GM20431 (cell line): ENCODE data around the gene SH3BGRL3.

Experiments
- in situ Hi-C: fragments of 300-500 bp; cut with MseI, MboI; formaldehyde crosslinking; loops from one replicate; pipeline ENCODE4 v1.15.0; 2020; ENCODE audit warnings: low sequenced_read_pairs; ENCODE audit not compliant: unreplicated experiment

The SH3BGRL3 gene

DNA sequence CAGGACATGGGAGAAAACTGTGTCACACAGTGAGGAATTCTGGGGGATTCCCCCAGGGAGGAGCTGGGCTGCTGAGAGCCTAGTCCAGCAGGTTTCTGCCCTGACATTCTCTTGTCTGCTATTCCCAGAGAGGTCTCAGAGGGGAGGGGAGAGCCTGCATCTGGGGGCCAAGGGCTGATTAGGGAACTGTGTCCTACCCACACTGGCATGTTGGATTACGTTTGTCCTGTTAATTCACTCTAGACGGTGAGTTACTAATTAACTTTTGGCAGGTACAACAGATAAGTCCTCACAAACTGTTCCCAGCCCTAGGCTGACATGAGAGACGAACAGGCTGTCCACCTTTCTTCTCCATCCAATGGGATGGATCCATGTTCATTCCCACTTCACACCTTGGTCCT lies 2.6 kb upstream of the SH3BGRL3 start:
- in situ Hi-C loops = no loop called here

DNA sequence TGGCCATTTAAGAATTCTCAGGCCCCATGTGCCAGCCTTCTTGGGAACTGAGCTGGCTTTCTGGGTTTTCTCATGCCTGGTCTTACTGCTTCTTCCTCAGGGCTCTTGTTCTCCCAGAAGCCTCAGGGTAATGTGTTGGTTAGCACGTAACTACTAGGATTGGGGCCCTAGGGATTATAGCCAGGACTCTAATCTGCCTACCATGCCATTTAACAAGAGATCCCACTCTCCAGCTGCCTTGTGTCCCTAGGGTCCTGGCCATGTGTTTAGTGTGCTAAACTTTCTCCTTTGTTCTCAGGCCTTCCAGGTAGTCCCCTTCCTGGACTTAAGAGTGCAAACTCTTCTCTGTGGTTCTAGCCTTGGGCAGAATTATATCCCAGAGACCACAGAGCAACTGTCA lies 2.2 kb upstream of the SH3BGRL3 start:
- in situ Hi-C loops = no loop called here

DNA sequence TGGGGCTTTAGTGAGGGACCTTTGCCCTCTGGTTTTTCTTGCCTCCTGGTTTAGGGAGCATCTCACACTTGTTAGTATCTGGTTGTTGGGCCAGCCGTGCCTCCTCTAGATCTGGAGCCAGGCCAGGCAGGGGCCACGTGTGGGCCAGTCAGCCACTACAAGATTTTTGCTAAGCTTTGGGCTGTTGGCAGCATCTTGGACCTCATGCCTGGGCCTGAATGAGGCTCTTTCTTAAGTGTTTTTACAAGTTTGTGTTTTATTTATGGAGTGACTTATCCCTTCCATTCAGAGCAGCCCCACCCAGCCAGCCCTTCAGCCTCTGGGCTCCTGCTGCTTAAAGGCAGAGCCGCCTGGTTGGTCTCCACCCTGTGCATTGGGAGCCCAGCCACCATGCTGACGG lies 1.6 kb upstream of the SH3BGRL3 start:
- in situ Hi-C loops = no loop called here

DNA sequence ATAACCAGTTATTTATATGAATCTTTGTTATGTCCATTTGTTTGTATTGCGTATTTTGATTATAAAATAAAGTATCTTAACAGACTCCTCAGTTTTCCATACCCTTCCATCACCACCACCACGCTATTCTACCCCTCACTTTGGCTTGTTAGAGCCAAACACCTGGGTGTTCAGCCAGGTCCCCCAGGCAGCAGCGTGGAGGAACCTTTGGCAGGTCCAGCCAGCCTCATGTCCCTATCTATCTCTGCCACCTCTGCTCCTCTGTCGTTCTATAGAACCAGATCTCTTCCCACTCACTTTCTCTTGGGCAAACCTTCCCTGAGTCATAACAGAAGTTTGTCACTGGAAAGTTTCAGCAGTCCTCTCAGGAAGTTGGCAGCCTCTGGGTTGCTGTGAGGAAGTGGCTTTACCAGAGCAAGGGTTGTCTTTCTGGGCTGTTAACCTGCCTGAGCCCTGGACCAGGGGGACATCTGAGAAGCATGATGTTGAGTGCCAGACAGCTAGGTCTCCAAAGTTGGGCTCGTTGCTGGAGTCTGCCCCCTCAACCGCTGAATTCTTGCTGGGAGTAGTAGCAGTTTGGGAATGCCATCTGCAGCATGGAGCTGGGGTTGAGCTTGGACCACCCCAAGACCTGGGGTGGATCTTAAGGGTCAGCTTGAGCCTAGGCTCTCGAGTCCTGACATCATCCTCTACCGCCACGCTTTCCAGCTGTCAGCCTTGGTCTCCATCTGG lies 996 bp upstream of the SH3BGRL3 start:
- in situ Hi-C loops = no loop called here

DNA sequence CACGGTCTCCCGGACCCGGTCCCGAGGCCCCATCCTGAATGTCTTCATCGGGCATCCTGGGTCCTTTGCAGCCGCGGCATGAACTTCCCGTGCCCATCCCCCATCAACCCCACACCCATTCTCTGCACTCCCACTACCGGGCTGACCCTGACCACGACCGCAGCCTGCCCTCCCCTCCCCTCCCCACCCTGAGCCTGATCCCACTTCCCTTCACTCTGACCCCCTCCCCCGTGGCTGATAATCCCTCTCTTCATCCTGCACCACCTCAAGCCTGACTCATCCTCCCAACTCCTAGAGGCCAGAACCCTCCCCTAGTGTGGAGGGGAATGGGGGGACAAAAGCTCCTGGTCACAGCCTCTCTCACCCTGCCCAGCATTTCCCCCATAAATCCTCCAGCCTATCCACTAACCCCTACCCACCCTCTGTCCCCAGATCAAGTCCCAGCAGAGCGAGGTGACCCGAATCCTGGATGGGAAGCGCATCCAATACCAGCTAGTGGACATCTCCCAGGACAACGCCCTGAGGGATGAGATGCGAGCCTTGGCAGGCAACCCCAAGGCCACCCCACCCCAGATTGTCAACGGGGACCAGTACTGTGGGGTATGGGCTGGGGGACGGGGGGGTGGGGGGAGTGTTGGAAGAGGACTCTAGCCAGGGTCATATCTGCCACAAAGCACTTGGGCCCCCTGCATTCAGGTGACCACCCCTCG lies 602 bp downstream of the SH3BGRL3 start:
- in situ Hi-C loops = loop anchor here (5.0 kb wide), 1 partner anchor 42 kb away; no protein-coding TSS in a partner anchor

DNA sequence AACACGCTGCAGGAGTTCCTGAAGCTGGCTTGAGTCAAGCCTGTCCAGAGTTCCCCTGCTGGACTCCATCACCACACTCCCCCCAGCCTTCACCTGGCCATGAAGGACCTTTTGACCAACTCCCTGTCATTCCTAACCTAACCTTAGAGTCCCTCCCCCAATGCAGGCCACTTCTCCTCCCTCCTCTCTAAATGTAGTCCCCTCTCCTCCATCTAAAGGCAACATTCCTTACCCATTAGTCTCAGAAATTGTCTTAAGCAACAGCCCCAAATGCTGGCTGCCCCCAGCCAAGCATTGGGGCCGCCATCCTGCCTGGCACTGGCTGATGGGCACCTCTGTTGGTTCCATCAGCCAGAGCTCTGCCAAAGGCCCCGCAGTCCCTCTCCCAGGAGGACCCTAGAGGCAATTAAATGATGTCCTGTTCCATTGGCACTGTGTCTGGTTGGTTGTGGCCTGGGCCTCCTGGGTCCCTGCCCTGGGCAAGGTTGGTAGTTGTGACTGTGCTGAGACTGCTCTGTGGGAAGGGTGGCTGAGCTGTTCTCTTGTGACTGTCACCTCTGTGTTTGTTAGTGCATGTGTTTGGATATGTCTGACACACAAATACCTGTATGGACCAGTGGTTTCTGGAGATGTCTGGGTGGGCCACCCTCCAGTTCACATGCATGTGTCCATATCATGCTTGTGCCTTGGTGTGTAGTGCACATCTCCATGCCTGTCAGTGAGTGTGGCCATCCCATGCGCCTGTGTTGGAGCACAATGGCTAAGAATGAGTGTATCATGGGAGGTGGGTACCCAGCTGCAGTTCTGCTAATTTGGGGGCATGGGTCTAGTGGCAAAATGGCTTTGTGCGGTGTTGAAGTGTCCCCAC lies 1.4 kb downstream of the SH3BGRL3 start:
- in situ Hi-C loops = loop anchor here (5.0 kb wide), 1 partner anchor 41 kb away; no protein-coding TSS in a partner anchor

DNA sequence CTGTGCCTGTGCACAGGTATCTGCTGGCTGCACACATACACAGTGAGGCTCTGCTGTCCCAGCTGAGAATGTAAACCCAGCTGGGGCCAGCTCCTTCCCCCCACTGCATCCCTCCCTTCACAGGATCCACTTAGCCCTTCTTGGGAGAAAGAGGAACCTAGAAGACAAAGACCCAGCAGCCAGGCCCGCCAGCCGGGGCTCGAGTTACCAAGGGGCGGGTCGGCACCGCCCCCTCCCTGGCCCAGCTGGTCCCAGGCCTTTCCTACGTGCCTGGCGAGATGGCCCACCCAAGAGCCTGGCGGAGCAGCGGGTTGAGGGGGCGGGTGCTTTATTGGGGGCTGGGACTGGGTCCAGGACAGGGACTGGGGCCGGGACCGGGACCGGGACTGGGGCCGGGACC lies 2.1 kb downstream of the SH3BGRL3 start:
- in situ Hi-C loops = loop anchor here (5.0 kb wide), 1 partner anchor 40 kb away; no protein-coding TSS in a partner anchor

DNA sequence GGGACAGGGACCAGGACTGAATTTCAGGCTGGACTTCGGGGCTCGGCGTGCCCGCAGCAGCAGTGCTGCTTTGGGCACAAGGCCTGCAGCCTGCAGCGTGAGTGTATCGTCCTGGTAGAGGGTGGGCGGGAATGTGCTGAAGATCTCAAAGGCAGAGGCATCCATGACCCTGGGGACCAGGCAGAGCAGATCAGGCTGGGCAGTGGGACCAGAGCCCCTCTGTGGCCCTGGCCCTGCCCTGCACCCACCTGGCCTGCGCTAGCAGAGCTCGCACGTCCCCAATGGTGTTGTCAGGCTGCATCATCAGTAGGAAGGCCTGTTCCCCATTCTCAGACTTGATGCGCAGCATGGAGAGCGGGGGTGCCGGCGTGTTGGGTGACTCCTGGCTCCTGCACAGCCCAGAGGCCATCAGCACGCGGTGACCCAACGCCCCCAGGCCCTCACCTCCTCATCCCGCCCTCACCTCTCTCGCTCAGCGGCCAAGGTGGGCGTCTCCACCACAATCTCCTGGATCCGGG lies 2.6 kb downstream of the SH3BGRL3 start:
- in situ Hi-C loops = loop anchor here (5.0 kb wide), 1 partner anchor 40 kb away; no protein-coding TSS in a partner anchor

DNA sequence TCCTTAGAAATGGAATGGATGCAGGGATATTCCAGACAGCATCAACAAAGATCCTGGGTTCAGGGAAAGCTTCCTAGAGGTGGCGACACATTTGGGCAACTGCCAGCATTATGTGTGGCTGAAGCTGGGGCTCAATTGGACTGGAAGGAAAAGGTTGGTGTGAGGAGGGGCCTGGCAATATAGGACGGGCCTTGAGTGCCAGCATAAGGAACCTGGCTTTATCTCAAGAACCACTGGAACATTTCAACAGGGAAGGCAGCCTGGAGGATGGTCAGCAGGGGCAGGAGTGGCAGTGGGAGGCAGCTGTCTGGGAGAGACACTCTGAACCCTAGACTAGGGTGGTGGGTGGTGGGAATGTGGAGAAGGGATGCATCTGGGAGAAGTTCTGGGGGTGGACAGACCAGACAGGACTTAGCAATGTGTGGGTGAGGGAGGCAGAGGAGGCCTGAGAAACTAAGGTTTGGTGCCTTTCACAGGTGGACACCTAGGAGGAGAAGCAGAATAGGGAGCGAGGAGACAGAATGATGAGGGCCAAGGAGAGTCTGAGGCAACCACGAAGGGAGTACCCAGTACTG lies 3.5 kb downstream of the SH3BGRL3 start:
- in situ Hi-C loops = loop anchor here (5.0 kb wide), 1 partner anchor 39 kb away; no protein-coding TSS in a partner anchor

DNA sequence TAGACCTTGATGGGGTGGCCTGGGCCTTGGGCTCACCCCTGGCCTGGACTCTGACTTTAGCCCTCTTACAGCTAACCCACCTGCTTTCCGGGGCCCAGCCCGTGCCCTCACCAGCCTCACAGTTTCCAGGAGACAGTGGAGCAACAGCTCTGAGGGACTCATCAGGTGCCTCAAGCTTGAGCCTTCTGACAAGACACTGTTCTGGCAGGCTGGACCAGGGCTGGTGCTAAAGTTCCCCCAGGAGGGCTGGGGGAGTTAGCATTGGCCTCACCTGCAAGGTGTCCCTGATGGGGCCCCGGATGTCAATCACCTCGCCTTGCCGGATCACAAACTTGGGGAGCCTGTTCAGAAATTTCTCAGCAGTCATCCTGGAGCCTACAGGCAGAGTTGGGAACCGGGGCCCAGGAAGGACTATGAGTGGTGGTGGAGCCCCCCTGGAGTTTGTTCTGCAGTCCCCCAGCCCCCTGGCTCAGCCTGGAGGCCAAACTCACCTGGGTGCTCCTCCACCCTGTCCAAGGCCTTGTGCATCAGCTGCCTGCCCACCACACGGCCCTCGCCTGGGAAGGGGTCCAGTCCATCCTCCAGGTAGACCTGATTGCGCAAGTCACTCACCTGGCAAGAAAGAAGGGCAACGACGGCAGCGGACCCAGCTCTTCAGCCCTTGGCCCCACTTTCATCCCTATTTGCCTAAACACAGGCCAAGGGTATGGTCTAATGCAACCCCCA lies 4.1 kb downstream of the SH3BGRL3 start:
- in situ Hi-C loops = loop anchor here (5.0 kb wide), 1 partner anchor 38 kb away; no protein-coding TSS in a partner anchor

DNA sequence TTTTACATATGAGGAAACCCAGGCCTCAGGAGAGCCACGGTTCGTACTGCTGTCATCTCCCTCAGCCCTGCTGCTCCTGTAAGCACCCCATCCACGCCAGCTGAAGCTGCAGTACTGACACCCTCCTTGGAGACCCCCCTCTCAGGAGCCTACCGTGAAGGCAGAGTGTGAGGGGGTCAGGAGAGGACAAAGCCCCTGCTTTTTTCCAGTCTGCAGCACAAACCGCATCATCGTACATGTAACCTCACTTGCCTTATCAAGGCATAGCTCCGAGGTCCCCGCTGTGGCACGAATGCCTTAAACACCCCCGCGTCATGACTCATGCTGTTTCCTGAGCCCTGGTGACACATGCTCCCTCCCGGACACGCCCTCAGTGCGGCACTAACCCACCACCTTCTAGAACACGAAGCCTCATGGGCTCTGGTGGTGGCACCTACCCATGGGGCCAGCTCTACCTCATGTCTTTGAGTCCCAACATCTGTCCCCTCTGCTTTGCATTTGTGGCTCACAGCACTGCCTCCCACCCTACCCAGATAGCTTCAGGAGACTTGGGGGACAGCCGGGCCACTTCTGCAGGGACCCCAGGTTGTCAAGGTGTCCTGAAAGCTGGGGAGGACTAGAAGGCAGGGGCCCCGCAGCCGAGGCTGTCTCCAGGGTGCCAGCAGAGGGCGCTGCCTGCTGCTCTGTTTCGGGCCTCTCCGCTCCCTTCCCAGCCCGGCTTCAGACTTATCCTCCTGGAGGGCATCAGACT lies 4.9 kb downstream of the SH3BGRL3 start:
- in situ Hi-C loops = loop anchor here (5.0 kb wide), 1 partner anchor 38 kb away; no protein-coding TSS in a partner anchor

DNA sequence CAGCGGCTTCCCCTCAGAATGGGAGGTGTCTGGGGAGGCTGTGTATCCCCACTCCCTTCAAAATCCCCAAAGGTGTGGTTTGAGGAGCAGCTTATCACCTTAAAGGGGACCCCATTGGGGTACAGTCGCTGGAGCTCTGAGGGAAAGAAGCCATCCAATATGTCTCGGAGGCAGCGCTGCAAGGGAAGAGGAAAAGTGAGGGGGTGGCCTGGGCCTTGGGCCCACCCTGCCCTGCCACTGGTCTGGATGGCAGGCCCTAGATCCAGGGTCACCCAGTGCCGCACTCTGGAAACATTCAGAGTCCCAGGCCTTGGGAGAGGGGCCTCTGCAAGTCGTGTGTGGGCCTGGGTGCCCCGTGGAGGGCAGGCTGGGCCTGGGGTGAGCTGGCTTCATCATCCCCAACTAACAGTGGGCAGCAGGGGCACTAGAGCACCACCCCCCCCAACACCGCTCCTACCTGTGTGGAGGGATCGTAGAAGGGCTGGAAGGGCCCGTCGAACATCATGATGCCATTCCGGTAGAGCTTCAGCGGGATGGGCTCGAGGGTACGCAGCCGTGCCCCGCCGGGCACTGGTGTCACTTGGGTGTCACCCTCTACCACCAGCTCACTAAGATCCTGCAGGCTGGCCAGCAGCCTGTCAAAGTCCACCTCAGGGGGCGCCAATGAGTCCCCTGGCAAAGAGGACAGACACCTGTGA lies 5.6 kb downstream of the SH3BGRL3 start:
- in situ Hi-C loops = no loop called here

DNA sequence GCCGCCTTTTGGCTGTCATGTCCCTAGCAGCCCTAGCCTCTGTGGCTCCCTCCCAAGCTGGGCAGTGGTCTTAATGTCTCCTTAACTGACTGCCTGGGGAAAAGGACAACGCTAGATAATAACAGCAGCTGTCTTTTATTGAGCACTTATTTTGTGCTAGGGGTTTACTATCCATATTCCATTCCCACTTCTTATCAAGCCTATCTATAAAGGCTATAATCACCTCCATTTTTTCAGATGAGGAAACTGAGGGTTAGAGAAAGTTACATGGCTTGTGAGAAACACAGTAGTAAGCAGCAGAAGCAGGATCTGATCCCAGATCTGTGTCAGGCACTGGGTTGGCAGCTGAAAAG lies 6.2 kb downstream of the SH3BGRL3 start:
- in situ Hi-C loops = no loop called here

DNA sequence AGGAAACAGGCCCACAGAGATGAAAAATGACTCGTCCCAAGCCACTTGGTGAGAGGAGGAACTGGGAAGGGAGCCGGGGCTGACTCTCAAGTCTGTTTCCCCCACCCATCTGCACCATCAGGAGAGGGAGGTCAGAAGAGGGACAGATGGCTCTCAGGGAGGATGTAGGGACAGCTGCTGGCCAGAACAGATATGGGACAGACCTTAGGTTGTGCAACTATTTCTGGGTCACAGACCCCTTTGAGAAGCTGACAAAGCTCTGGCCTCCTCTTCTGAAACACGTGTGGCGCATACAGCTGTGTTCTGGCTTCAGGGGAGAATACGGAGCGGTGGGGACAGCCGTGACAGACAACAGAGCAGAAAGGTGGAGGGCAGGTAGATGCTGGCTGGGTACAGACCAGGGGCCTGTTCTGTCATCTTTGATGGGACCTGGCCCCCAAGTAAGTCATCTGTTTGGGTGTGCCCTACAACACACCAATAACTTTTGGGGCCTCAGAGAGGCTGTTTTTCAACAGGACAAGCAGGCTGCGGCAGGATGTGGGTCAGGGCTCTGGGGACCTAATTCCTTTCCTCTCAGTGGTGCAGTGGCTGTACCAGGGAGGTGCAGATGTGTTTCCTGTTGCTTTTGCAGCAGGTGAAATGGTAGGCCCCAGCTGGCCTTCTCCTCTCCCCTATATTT lies 7.3 kb downstream of the SH3BGRL3 start:
- in situ Hi-C loops = no loop called here

DNA sequence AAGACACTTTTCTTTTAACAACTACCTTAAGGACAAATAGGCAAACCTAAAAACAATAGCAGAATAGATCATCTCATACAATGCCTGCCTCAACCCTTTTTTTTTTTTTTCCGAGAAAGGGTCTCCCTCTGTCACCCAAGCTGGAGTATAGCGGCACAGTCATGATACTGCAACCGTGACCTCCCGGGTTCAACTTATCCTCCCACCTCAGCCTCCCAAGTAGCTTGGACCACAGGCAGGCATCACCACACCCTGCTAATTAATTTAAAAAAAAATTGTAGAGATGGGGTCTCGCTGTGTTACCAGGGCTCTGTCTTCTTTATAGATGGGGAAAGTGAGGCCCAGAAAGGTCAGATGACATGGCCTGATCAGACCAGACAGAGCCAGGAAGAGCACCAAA lies 7.9 kb downstream of the SH3BGRL3 start:
- in situ Hi-C loops = no loop called here

DNA sequence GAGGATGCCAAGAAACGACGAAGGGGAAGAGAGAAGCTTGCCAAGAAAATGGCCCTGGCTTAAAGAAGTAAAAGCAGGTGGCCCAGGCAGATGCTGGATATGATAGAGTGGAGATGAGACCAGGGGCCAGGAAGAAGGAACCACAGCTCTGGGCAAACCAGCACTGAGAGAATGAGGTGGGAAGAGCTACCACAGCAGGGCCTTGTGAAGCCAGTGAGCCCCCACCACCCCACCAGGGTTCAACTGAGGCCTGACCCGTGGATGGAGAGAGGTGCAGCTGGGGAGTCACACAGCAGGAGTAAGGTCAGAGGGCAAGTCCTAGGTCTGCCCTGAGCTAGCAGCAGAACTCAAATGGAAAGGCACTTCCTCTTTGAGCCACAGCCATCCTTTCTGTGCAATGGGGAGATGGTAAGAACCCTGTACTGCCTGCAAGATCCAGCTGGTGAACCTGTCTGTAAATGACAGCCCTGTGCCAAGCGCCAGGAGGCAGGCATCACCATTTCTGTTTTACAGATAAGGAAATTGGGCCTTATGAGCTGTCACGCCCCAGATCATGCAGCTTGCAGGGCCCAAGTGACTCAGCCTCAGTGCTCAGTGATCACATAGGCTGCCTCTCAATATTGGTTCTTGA lies 8.5 kb downstream of the SH3BGRL3 start:
- in situ Hi-C loops = no loop called here
